GM19467 (cell line): ENCODE results near the gene PLD1.

Source experiments
- ATAC-seq: cut with Tn5 transposase; IDR thresholded peaks from one replicate; pipeline ENCODE4 v1.9.1; 2021; ENCODE audit warnings: mild to moderate bottlenecking, moderate library complexity; ENCODE audit not compliant: unreplicated experiment

The PLD1 gene

GRCh38 chr3:171797265-171797679, 13.0 kb downstream of the PLD1 start:
- ATAC-seq = peak; percentile 58

GRCh38 chr3:171796625-171797264, 13.5 kb downstream of the PLD1 start:
- ATAC-seq = peak; percentile 18

GRCh38 chr3:171792531-171792930, 17.8 kb downstream of the PLD1 start:
- no peak for ATAC-seq

- ATAC-seq = no peak
These were observed 18.6 kb downstream of the PLD1 start for GRCh38 chr3:171791692-171792076.

- ATAC-seq = no peak
These were observed 19.2 kb downstream of the PLD1 start for GRCh38 chr3:171790898-171791691.

- ATAC-seq = no peak
These were observed 19.7 kb downstream of the PLD1 start for GRCh38 chr3:171790574-171790897.

GRCh38 chr3:171789759-171790505, 20.4 kb downstream of the PLD1 start:
- no peak for ATAC-seq

- no peak for ATAC-seq
These were observed 21.5 kb downstream of the PLD1 start for GRCh38 chr3:171788546-171789351.

- ATAC-seq = no peak
These were observed 23.3 kb downstream of the PLD1 start for GRCh38 chr3:171786997-171787396.

GRCh38 chr3:171784937-171785336, 25.3 kb downstream of the PLD1 start:
- ATAC-seq = no peak

- ATAC-seq = no peak
These were observed 25.9 kb downstream of the PLD1 start for GRCh38 chr3:171784387-171784786.

- ATAC-seq = no peak
These were observed 26.7 kb downstream of the PLD1 start for GRCh38 chr3:171783626-171784025.

- no peak for ATAC-seq
These were observed 27.2 kb downstream of the PLD1 start for GRCh38 chr3:171783086-171783485.

GRCh38 chr3:171782617-171783016, 27.7 kb downstream of the PLD1 start:
- no peak for ATAC-seq

GRCh38 chr3:171781711-171782127, 28.6 kb downstream of the PLD1 start:
- ATAC-seq = no peak

GRCh38 chr3:171778493-171778892, 31.8 kb downstream of the PLD1 start:
- ATAC-seq = no peak

- no peak for ATAC-seq
These were observed 32.7 kb downstream of the PLD1 start for GRCh38 chr3:171777596-171777995.

GRCh38 chr3:171776839-171777583, 33.3 kb downstream of the PLD1 start:
- ATAC-seq = no peak

- ATAC-seq = no peak
These were observed 33.9 kb downstream of the PLD1 start for GRCh38 chr3:171776411-171776810.

- no peak for ATAC-seq
These were observed 34.3 kb downstream of the PLD1 start for GRCh38 chr3:171775943-171776342.
